Measurements from ENCODE around the gene CGB3.

DNA sequence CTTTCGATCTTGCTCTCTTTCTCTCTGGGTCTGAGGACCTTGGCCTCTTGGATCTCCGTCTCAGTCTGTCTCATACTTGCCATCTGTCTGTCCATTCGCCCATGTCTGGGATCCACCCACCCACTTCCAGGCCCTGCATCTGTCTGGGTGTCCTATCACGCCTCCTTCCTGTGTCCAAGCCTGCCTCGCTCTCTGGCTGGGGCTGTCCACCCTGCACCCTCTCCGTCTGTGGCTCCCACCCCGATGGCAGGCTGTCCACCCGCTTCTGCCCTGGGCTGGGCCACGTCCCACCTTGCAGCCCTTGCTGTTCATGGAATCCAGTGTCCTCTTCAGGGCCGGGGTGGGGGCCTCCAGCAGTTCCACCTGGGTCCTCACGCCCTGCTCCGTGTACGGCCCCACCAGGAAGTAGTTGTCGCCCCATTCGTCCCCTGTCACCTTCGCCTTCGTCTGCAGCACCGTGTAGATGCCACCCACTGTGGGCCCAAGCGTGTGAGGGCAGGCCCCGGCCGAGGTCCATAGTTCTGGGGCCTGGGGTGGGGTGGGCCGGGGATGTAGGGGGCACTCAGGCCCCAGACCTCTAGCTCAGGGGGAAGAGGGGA lies 33.0 kb downstream of the CGB3 start:
- TF ChIP-seq, protein P1, sequence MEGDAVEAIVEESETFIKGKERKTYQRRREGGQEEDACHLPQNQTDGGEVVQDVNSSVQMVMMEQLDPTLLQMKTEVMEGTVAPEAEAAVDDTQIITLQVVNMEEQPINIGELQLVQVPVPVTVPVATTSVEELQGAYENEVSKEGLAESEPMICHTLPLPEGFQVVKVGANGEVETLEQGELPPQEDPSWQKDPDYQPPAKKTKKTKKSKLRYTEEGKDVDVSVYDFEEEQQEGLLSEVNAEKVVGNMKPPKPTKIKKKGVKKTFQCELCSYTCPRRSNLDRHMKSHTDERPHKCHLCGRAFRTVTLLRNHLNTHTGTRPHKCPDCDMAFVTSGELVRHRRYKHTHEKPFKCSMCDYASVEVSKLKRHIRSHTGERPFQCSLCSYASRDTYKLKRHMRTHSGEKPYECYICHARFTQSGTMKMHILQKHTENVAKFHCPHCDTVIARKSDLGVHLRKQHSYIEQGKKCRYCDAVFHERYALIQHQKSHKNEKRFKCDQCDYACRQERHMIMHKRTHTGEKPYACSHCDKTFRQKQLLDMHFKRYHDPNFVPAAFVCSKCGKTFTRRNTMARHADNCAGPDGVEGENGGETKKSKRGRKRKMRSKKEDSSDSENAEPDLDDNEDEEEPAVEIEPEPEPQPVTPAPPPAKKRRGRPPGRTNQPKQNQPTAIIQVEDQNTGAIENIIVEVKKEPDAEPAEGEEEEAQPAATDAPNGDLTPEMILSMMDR (IDR thresholded peaks at IDR 0.05): no peak
- TF ChIP-seq ELF1 (IDR thresholded peaks at IDR 0.05) (no peak), MEF2A (IDR thresholded peaks at IDR 0.05; ENCODE audit: borderline replicate concordance, low read depth) (no peak), EZH2phosphoT487 (IDR thresholded peaks at IDR 0.05; ENCODE audit: borderline replicate concordance, low read depth) (no peak), TAF1 (IDR thresholded peaks at IDR 0.05; ENCODE audit: borderline replicate concordance, low read depth, low read length) (no peak), GATA2 (CRISPR knock-in tag; IDR thresholded peaks at IDR 0.05) (no peak), SIN3A (IDR thresholded peaks at IDR 0.05; ENCODE audit: borderline replicate concordance, low read depth, low read length) (no peak), CHD2 (IDR thresholded peaks at IDR 0.05; ENCODE audit: low read length, partially characterized antibody) (no peak), YY1 (IDR thresholded peaks at IDR 0.05; ENCODE audit: low read depth) (no peak)
- TF ChIP-seq, protein P2, sequence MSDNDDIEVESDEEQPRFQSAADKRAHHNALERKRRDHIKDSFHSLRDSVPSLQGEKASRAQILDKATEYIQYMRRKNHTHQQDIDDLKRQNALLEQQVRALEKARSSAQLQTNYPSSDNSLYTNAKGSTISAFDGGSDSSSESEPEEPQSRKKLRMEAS (IDR thresholded peaks at IDR 0.05; ENCODE audit: low read depth): no peak
- TF ChIP-seq, protein P3, sequence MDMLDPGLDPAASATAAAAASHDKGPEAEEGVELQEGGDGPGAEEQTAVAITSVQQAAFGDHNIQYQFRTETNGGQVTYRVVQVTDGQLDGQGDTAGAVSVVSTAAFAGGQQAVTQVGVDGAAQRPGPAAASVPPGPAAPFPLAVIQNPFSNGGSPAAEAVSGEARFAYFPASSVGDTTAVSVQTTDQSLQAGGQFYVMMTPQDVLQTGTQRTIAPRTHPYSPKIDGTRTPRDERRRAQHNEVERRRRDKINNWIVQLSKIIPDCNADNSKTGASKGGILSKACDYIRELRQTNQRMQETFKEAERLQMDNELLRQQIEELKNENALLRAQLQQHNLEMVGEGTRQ (IDR thresholded peaks at IDR 0.05; ENCODE audit: borderline replicate concordance, low read depth, low read length): no peak
